Karpas-422 (cell line): ENCODE data around the gene VCL. TPM values are rescaled to one million over a fixed set of nuclear protein-coding genes. Genes with fewer than 3 reads are reported as not detected.
"Not testable (repeated sequence)": the region's sequence is repeated elsewhere in the genome, so short reads cannot be mapped to it uniquely, and the experiment has no call there.

Source experiments
- DNase-seq: peaks from one replicate; pipeline ENCODE4 v3.0.0-alpha.2; 2015
- H2AFZ ChIP-seq: fragments of 200-600 bp; sonication (generic); 2 replicates; pipeline ENCODE4 v1.6.1; 2014; ENCODE audit warnings: antibody characterized with exemption, low read length, mixed read lengths
- H3K27ac ChIP-seq: fragments of 200-600 bp; sonication (generic); 2 replicates; pipeline ENCODE4 v1.5.1; 2014; ENCODE audit warnings: mild to moderate bottlenecking, low read length, moderate library complexity
- H3K27me3 ChIP-seq: fragments of 200-600 bp; sonication (generic); 2 replicates; pipeline ENCODE4 v1.6.1; 2014; ENCODE audit warnings: low read length, mixed read lengths
- H3K36me3 ChIP-seq: fragments of 200-600 bp; sonication (generic); 2 replicates; pipeline ENCODE4 v1.6.1; 2014; ENCODE audit warnings: low read length, mixed read lengths; ENCODE audit not compliant: insufficient read depth
- H3K4me1 ChIP-seq: fragments of 200-600 bp; sonication (generic); 2 replicates; pipeline ENCODE4 v1.6.1; 2014; ENCODE audit warnings: mild to moderate bottlenecking, low read length, mixed read lengths
- H3K4me2 ChIP-seq: fragments of 200-600 bp; sonication (generic); 2 replicates; pipeline ENCODE4 v1.6.1; 2014; ENCODE audit warnings: low read length, low read depth, mild to moderate bottlenecking; ENCODE audit not compliant: poor library complexity, severe bottlenecking
- H3K4me3 ChIP-seq: fragments of 200-600 bp; sonication (generic); 2 replicates; pipeline ENCODE4 v1.5.1; 2014; ENCODE audit warnings: mild to moderate bottlenecking, antibody characterized with exemption, low read length, mixed read lengths
- H3K79me2 ChIP-seq: fragments of 200-600 bp; sonication (generic); 2 replicates; pipeline ENCODE4 v1.6.1; 2014; ENCODE audit warnings: mild to moderate bottlenecking, low read length, mixed read lengths
- H3K9ac ChIP-seq: fragments of 200-600 bp; sonication (generic); 2 replicates; pipeline ENCODE4 v1.6.0; 2014; ENCODE audit warnings: low read length
- H3K9me2 ChIP-seq: fragments of 200-600 bp; sonication (generic), shearing (Covaris generic); replicated peaks from 2 replicates; pipeline ENCODE4 v1.6.0; 2014; ENCODE audit warnings: mild to moderate bottlenecking, low read length, moderate library complexity; ENCODE audit not compliant: insufficient read depth
- H3K9me3 ChIP-seq: fragments of 300-700, 200-600 bp; sonication (generic); 2 replicates; pipeline ENCODE4 v1.6.1; 2014; ENCODE audit warnings: low read length, mixed read lengths
- H4K20me1 ChIP-seq: fragments of 200-600 bp; sonication (generic); 2 replicates; pipeline ENCODE4 v1.6.1; 2014; ENCODE audit warnings: mild to moderate bottlenecking, antibody characterized with exemption, low read length, low read depth; ENCODE audit not compliant: insufficient read depth
- total RNA-seq: library from RNA; depleted of rRNA; stranded (reverse); fragments of >200 nt; shearing (Covaris generic); gene quantifications from 2 replicates; pipeline ENCODE4 v1.2.3, GENCODE V29; 2014; ENCODE audit warnings: low replicate concordance

VCL gene
- total RNA-seq, 1 experiment from 2014 or later: 37.6 TPM

GRCh38 chr10:74121368-74121767, 123.5 kb downstream of the VCL start:
- Histone ChIP-seq H3K4me3 (no peak overlapping the region), H3K79me2 (no peaks in the 10 kb centered on the region; the same call in none of the 2 replicates), H3K9me3 (no peaks in the 10 kb centered on the region), H4K20me1 (no peaks in the 10 kb centered on the region), H3K9ac (no peak overlapping the region), H3K4me2 (no peak overlapping the region), H3K27ac (no peak overlapping the region), H3K4me1 (peaks cover 7% of the 10 kb centered on the region; the same call in 1 of the 2 replicates), H3K9me2 (no peaks in the 10 kb centered on the region), H3K27me3 (no peaks in the 10 kb centered on the region), H2AFZ (no peak overlapping the region), H3K36me3 (peaks cover 69% of the 10 kb centered on the region; the same call in 1 of the 2 replicates)
- DNase-seq: no peak

GRCh38 chr10:74122060-74122459, 124.1 kb downstream of the VCL start:
- H3K27me3 ChIP-seq: no peaks in the 10 kb centered on the region
- no peak overlapping the region for H3K9ac ChIP-seq
- no peaks in the 10 kb centered on the region for H3K9me3 ChIP-seq
- H3K27ac ChIP-seq: no peak overlapping the region
- no peak overlapping the region for H3K4me2 ChIP-seq
- peaks cover 7% of the 10 kb centered on the region; the same call in 1 of the 2 replicates for H3K4me1 ChIP-seq
- H2AFZ ChIP-seq: no peak overlapping the region
- DNase-seq: no peak
- no peaks in the 10 kb centered on the region for H3K9me2 ChIP-seq
- no peaks in the 10 kb centered on the region; the same call in none of the 2 replicates for H3K79me2 ChIP-seq
- H4K20me1 ChIP-seq: no peaks in the 10 kb centered on the region
- H3K36me3 ChIP-seq: peaks cover 64% of the 10 kb centered on the region; the same call in 1 of the 2 replicates
- no peak overlapping the region for H3K4me3 ChIP-seq

GRCh38 chr10:74123081-74123480, 125.2 kb downstream of the VCL start:
- Histone ChIP-seq H3K9ac (no peak overlapping the region), H3K79me2 (no peaks in the 10 kb centered on the region; the same call in 1 of the 2 replicates), H3K4me3 (no peak overlapping the region), H3K36me3 (peaks cover 58% of the 10 kb centered on the region; the same call in 1 of the 2 replicates), H3K9me3 (no peaks in the 10 kb centered on the region), H3K27ac (0 out of 2 replicates have a peak overlapping the region, but pooled peaks have one; percentile 17), H2AFZ (no peak overlapping the region), H3K9me2 (no peaks in the 10 kb centered on the region), H3K4me2 (no peak overlapping the region), H3K4me1 (peaks cover 7% of the 10 kb centered on the region; the same call in 1 of the 2 replicates), H4K20me1 (no peaks in the 10 kb centered on the region), H3K27me3 (no peaks in the 10 kb centered on the region)
- DNase-seq: no peak

GRCh38 chr10:74133923-74134820, 136.3 kb downstream of the VCL start:
- H3K9me3 ChIP-seq: no peaks in the 10 kb centered on the region
- no peaks in the 10 kb centered on the region for H3K9me2 ChIP-seq
- peaks cover 3% of the 10 kb centered on the region; the same call in 1 of the 2 replicates for H3K79me2 ChIP-seq
- H3K27ac ChIP-seq: no peak overlapping the region
- H3K4me3 ChIP-seq: no peak overlapping the region
- H3K36me3 ChIP-seq: peaks cover 55% of the 10 kb centered on the region
- no peaks in the 10 kb centered on the region for H3K27me3 ChIP-seq
- H2AFZ ChIP-seq: no peak overlapping the region
- DNase-seq: no peak
- H3K4me2 ChIP-seq: no peak overlapping the region
- no peak overlapping the region for H3K9ac ChIP-seq
- no peaks in the 10 kb centered on the region for H3K4me1 ChIP-seq
- no peaks in the 10 kb centered on the region for H4K20me1 ChIP-seq

GRCh38 chr10:74135452-74135851, 137.5 kb downstream of the VCL start:
- no peaks in the 10 kb centered on the region for H3K27me3 ChIP-seq
- H3K4me1 ChIP-seq: no peaks in the 10 kb centered on the region
- no peak overlapping the region for H3K27ac ChIP-seq
- DNase-seq: no peak
- no peaks in the 10 kb centered on the region for H3K9me3 ChIP-seq
- H3K79me2 ChIP-seq: peaks cover 10% of the 10 kb centered on the region
- no peaks in the 10 kb centered on the region for H4K20me1 ChIP-seq
- H3K9ac ChIP-seq: no peak overlapping the region
- no peak overlapping the region for H2AFZ ChIP-seq
- no peak overlapping the region for H3K4me2 ChIP-seq
- no peaks in the 10 kb centered on the region for H3K9me2 ChIP-seq
- H3K36me3 ChIP-seq: peaks cover 51% of the 10 kb centered on the region
- H3K4me3 ChIP-seq: no peak overlapping the region

GRCh38 chr10:74137992-74138391, 140.1 kb downstream of the VCL start:
- Histone ChIP-seq H2AFZ (no peak overlapping the region), H3K9me3 (no peaks in the 10 kb centered on the region), H3K9me2 (no peaks in the 10 kb centered on the region), H3K27ac (no peak overlapping the region), H3K4me3 (no peak overlapping the region), H3K27me3 (no peaks in the 10 kb centered on the region), H3K4me1 (no peaks in the 10 kb centered on the region), H3K4me2 (no peak overlapping the region), H3K36me3 (peaks cover 55% of the 10 kb centered on the region), H3K9ac (no peak overlapping the region), H3K79me2 (peaks cover 34% of the 10 kb centered on the region), H4K20me1 (no peaks in the 10 kb centered on the region)
- DNase-seq: no peak

GRCh38 chr10:74138596-74138995, 140.7 kb downstream of the VCL start:
- H2AFZ ChIP-seq, H3K9me3 ChIP-seq, H3K4me2 ChIP-seq, H3K4me1 ChIP-seq, H3K9ac ChIP-seq, DNase-seq, H3K27ac ChIP-seq, H3K4me3 ChIP-seq, H3K27me3 ChIP-seq, H4K20me1 ChIP-seq, H3K9me2 ChIP-seq: not testable (repeated sequence)
- peaks cover 51% of the 10 kb centered on the region for H3K36me3 ChIP-seq
- H3K79me2 ChIP-seq: peaks cover 40% of the 10 kb centered on the region

- no peaks in the 10 kb centered on the region for H3K4me1 ChIP-seq
- no peak overlapping the region for H2AFZ ChIP-seq
- no peak overlapping the region for H3K27ac ChIP-seq
- DNase-seq: no peak
- H3K9me2 ChIP-seq: no peaks in the 10 kb centered on the region
- no peaks in the 10 kb centered on the region for H4K20me1 ChIP-seq
- no peaks in the 10 kb centered on the region for H3K27me3 ChIP-seq
- H3K36me3 ChIP-seq: peaks cover 41% of the 10 kb centered on the region
- no peak overlapping the region for H3K9ac ChIP-seq
- no peak overlapping the region for H3K4me3 ChIP-seq
- no peaks in the 10 kb centered on the region for H3K9me3 ChIP-seq
- no peak overlapping the region for H3K4me2 ChIP-seq
- H3K79me2 ChIP-seq: peaks cover 47% of the 10 kb centered on the region
These were observed 142.1 kb downstream of the VCL start for GRCh38 chr10:74139981-74140380.
